GM21367 (cell line): ENCODE measurements around the gene GLA.

Experiments
- ATAC-seq: cut with Tn5 transposase; IDR thresholded peaks from one replicate; pipeline ENCODE4 v1.9.1; 2021; ENCODE audit not compliant: unreplicated experiment

GLA gene

GRCh38 chrX:101359966-101360365 lies 47.8 kb downstream of the GLA start:
- no peak for ATAC-seq

- ATAC-seq = no peak
These were observed 50.4 kb downstream of the GLA start for GRCh38 chrX:101357166-101357795.

- ATAC-seq = no peak
These were observed 58.5 kb downstream of the GLA start for GRCh38 chrX:101349193-101349562.

- peak; percentile 97 for ATAC-seq
These were observed 59.1 kb downstream of the GLA start, which contains the start of gene TIMM8A for GRCh38 chrX:101348452-101349192. Gene TIMM8A (minus strand): TSS chrX:101348742. CDS start chrX:101348664, 78 bp downstream.

GRCh38 chrX:101347859-101348451 lies 59.8 kb downstream of the GLA start:
- peak; percentile 5 for ATAC-seq
